DMS 273 (cell line): ENCODE data around the gene CAPN2.

Experiments
- DNase-seq: peaks from one replicate; lab custom pipeline; 2025; ENCODE audit not compliant: unreplicated experiment; lab: John Stamatoyannopoulos, UW

The CAPN2 gene

DNA sequence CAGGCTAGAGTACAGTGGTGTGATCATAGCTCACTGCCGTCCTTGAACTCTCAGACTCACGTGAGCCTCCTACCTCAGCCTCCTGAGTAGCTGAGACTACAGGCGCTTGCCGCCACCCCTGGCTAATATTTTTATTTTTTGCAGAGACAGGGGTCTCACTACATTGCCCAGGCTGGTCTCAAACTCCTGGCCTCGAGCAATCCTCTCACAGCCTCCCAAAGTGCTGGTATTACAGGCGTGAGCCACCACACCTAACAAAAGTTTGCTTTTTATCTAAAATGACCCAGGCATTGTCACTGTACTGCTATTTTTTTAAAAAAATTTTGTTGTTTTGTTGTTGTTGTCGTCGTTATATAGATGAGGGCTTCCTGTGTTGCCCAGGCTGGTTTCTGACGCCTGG, 46.4 kb downstream of the CAPN2 start:
- no peak for DNase-seq

DNA sequence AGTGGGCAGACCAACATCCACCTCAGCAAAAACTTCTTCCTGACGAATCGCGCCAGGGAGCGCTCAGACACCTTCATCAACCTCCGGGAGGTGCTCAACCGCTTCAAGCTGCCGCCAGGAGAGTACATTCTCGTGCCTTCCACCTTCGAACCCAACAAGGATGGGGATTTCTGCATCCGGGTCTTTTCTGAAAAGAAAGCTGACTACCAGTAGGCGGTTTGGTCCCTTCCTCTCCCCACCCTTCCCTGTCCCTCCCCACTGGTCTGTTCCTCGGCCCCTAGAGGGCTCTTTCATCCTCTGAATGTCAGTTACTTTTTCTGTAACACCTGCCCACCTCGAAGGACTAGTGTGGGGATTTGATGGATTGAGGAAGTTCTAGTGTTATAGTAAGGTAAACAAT, 46.9 kb downstream of the CAPN2 start:
- DNase-seq: no peak

DNA sequence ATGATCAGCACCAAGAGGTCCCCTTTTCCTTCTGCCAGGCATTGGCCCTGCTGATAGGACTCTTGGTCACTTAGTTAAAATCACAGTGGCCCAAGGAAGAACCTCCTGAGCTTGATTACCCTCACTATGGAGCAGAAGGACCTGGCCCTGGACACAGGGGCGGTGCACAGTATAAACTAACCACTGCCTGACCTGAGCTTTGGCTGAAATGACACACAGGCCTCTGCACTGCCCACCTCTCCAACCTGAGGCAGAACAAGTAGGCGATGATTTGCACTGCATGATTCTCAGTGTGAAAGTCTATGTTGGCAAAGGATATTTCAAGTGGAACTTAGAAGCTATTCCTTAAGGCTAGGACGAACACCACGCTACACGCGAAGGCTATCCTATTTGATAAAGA, 48.5 kb downstream of the CAPN2 start:
- no peak for DNase-seq

DNA sequence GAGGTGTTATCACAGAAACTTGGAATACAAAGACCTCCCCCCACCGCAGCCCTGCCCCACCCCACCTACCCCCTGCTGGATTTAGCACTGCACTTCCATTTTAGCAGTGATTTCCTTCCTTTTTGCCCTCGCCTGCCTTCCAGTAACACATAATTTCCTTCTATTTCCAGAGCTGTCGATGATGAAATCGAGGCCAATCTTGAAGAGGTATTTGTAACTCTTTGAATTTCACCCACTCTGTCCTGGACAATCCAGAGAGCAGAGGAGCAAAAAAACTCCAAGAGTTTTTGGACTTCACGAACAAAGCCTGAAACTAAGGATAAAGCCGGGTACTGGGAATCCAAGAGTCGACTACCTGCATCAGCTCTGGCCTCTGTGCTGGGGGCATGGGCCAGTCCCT, 49.1 kb downstream of the CAPN2 start:
- no peak for DNase-seq

DNA sequence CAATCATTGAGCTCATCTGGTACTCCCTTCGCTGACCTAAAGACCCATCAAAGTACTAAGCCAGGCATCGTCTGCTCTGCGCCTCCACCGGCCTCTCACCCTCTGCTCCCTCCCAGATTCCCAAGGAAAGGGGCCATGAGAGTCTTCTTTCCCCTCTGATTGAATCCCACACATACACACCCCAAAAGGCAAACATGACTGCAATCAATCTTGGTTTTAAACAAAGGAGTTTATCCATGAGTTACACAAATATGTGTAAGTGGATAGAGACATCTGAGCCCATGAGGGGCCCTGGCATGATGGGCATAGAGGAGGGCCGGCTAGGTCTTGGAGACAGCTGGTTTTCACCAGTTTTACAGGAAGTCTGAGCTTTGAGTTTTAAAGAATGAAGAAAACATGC, 50.9 kb downstream of the CAPN2 start:
- no peak for DNase-seq

DNA sequence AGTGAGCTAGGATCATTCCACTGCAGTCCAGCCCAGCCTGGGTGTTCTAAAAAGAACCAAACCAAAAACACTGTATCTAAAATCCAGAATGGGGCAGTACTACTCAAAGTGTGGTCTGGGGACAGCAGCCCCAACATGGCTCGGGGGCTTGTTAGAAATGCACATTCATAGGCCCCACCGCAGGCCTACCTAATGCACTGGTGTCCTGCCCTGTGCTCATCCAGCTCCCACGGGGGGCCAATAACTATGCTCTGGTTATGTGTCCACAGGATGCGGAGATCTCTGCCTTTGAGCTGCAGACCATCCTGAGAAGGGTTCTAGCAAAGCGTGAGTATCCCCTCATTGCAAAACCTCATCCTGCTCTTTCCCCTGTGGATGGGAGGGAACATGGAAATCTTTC, 51.5 kb downstream of the CAPN2 start:
- no peak for DNase-seq

GRCh38 chr1:223765036-223765718, 52.8 kb downstream of the CAPN2 start:
- DNase-seq: peak; percentile 41

DNA sequence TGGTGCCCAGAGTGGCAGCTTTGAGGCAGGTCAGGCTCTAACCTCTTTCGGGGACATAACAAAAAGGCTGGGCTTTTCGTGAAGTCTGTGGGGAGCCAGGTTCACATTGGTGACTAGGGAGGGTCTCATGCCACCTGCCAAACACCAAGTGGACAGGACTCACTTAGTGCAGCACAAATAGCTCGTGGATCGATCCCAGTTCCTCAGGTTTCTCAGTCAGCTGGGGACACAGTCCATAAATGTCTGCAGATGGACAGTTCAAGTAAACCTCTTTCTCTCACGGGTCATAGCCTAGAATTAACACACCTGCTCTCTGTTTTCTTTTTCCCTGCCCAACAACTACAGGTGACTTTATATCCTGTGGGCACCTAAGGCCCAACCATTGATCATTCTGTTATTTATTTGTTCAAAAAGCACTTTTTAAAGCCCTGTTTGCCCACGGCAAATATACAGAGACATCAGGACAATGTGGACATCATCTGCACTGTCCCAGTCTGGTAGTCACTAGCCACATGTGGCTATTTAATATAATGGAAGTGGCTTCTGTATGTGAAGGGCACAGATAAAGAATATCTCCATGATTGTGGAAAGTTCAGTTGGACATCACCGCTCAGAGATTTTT, 53.5 kb downstream of the CAPN2 start:
- DNase-seq: no peak

DNA sequence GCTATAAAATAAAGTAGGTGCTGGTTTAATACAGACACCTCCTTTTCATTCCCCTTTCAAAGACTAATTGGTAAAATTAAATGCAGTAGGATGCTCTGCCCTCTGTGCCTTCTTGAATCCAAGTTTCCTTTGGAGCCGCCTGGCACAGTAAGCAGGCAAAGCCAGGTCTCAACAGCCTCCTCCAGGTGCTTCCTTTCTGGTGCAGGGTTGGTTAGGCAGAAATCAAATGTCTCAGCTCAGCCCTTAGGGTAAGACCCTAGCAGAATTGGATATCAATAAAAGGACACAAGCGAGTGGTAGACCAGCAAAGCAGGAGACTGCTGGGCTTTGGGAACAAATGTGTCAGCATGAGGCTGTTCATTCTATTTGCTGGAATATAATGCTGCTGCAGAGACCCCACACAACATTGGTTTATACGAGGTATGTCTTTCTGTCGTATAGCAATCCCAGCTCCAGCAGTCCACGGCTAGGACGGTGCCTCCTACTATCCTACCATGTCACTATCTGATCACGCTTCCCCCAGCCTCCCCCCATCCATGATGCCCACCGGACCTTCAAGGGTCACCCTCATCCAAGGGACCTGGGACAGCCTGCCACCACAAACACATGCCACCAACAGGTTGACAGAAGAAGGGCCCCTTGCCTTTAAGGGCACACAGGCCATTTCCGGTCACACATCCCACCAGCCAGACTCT, 58.4 kb downstream of the CAPN2 start:
- DNase-seq: no peak

DNA sequence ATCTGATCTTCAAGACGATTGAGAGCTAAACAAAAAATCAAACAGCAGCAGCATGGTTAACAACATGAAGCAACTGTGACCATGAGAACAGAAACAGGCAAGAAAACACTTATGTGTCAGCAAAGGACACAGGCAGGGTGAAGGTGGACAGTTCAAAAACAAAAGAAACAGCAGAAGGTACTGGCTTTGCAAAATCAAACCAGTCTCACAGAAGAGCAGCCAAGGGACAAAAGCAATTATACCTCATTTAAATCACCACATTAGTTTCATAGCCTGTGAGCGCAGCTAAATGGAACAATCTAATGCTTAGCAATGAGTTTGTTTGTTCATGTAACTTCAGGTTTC, 59.1 kb downstream of the CAPN2 start:
- DNase-seq: no peak

GRCh38 chr1:223771814-223772770, 59.8 kb downstream of the CAPN2 start:
- DNase-seq: no peak

DNA sequence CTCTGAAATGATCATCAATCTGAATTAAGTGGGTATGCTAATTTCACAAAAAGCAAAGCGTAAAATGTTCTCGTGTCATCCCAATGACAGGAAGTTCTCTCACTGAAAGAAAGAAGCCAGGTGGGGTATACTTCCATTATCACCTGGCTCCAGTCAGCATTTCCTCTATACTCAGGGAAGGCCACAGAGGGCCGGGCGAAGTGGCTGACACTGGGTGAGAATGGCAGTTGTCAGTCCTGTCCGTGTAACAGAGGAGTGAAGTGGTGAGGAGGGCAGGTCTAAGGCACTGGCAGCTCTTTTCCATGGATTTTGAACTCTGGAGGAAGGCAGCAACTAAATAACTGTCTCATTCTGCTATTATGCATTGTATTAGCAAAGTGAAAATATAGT, 60.4 kb downstream of the CAPN2 start:
- no peak for DNase-seq

DNA sequence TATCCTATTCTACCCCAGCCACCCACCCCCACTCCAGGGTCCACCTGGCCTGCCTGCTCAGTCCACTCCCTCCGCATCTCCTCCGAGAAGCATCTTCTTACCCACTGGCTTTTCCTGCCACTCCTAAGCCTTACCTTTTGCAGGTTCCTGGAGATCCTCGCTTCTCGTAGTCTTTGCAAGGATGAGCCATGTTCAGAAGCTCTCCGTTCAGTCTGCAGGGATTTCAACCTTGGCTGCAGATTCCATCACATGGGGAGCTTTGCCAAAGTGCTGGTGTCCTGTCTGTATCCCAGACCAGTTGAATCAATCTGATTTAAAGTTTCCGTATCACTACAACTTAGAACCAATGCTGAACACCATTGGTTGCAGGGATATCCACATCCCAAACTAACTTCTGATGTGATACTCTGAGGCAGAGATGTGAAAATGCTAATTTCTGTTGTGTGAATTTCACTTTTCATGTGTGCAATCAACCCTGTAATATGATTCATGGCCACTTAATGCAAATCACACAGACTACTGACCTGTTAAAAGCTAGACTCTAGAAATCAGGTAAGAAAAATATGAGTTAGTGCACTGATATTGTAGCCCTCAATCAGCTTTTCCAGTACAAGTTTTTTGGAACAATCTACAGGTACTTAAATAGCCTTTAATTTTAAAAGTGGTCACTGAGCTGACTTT, 61.9 kb downstream of the CAPN2 start:
- DNase-seq: no peak

GRCh38 chr1:223775054-223775453, 62.7 kb downstream of the CAPN2 start:
- DNase-seq: no peak

DNA sequence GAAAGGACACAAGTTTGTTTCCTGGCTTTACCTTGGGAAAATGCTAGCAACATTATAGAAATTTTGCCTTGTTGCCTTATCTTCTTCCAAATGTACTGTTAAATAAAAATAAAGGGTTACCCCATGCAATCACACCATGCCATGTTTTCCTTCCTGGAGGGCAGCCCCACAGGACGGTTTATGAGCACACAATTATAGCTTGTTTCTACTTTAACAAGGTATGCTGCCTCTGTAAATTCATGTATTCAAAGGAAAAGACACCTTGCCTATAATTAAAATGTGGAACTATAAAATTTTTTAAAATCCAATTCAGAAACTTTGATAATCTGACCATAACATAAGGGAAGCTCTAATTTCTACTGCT, 63.4 kb downstream of the CAPN2 start:
- DNase-seq: no peak

DNA sequence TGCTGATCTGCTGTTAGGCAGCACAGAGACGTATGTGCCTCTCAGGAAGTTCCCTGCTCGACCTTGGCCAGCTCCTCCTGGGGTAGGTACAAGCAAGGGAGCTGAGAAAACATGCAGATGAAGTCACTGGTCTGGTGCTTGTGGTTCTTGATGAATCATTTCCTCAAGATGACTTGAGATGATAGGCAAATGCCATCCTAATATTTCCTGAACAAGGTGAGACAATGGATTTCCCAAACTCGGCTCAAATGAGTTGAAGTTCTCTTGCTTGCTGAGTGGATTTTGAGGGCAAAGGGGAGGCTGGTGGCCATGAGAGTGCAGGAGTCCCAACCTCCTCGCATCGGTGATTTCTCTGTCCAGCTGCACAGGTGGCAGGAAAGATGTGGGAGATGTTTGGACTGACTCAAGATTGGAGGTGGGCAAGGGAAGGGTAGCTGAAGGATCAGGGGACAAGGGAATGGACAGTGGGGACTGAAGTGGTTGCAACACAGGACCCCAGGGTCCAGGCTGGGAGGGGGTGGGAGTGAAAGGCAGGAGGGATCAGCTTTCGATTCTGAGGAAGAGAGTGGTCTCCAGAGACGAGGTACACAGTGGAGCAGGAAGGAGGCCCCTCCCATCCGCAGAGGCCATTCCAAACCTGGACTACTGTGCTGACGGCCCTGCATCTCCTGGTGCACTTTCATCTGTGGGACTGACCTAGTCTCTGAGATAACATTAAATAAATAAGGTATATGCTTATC, 63.9 kb downstream of the CAPN2 start:
- DNase-seq: no peak

GRCh38 chr1:223776826-223777454, 64.6 kb downstream of the CAPN2 start:
- no peak for DNase-seq

- DNase-seq: no peak
Measured at GRCh38 chr1:223780318-223780717, 68.0 kb downstream of the CAPN2 start.

GRCh38 chr1:223780949-223781348, 68.6 kb downstream of the CAPN2 start:
- no peak for DNase-seq

DNA sequence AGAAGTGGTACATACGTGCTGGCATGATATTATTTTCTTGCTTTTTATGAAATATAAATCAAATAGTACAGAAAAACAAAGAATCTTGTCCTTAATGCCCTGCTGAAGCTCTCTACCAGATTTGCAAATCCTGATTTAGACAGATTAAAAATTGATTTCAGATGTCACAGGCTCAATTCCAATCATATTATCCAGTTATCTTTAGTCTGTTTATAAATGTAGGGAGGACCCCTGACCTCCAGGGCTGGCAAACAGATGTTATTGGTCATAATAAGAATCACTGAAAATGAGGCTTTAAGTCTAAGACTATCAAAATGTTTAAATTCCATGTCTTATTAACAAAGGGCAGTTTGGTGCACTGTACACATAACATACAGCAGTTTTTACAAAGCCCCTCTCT, 71.3 kb downstream of the CAPN2 start:
- no peak for DNase-seq
